Activated CD8-positive, alpha-beta memory T cell treated with anti-CD3 and anti-CD28 coated beads for 24 hours (primary cell): ENCODE results near the gene ZDHHC23.

ENCODE experiments used
- DNase-seq: peaks from one replicate; pipeline ENCODE4 v3.0.0-alpha.2; 2020

Gene ZDHHC23

GRCh38 chr3:114011059-114011797 lies 63.4 kb downstream of the ZDHHC23 start:
- no peak for DNase-seq
